ENCODE results near the gene IPCEF1. TPM values are rescaled to one million over a fixed set of nuclear protein-coding genes. Genes with fewer than 3 reads are reported as not detected.

Gene IPCEF1
- total RNA-seq, 4 donors from 2014 or later, result 0.37 to 8.7 (median 3.8) TPM

GRCh38 chr6:154227862-154228520 is 128.6 kb downstream of the IPCEF1 start:
- no peak overlapping the region for H3K27ac ChIP-seq
- H3K36me3 ChIP-seq, result no peaks in the 10 kb centered on the region
- H3K4me1 ChIP-seq, result no peaks in the 10 kb centered on the region
- intact Hi-C loops (cut with DNase I; ENCODE audit: low total_unique reads) (no loop called here), in situ Hi-C loops (cut with MboI; ENCODE audit: low pct_ligation_motif_present in 1 of 4, low pct_unique_long_range_greater_than_20kb in 1 of 4, low sequenced_read_pairs in 3 of 4) (no loop called here)
- 78 to 85% methylated on average over 6 to 7 of the region's 7 CpGs for whole genome bisulfite sequencing, 2 donors (ENCODE audit: low coverage in 1 of 2)
- H3K4me3 ChIP-seq, result no peak overlapping the region
- TF ChIP-seq POLR2A (IDR thresholded peaks at IDR 0.05), result no peak
- no peaks in the 10 kb centered on the region for H3K9me3 ChIP-seq
- H3K27me3 ChIP-seq, result no peaks in the 10 kb centered on the region
- DNase-seq, result no peak

- Histone ChIP-seq H3K27me3 (no peaks in the 10 kb centered on the region), H3K27ac (no peak overlapping the region), H3K36me3 (no peaks in the 10 kb centered on the region), H3K4me3 (no peak overlapping the region), H3K9me3 (no peaks in the 10 kb centered on the region), H3K4me1 (no peaks in the 10 kb centered on the region)
- 88 to 96% methylated on average over 3 of the region's 3 CpGs for WGBS, 2 donors (ENCODE audit: low coverage in 1 of 2)
- TF ChIP-seq EP300 (IDR thresholded peaks at IDR 0.05; ENCODE audit: low read depth) (no peak), POLR2A (IDR thresholded peaks at IDR 0.05) (no peak), POLR2AphosphoS5 (IDR thresholded peaks at IDR 0.05) (no peak), CTCF (IDR thresholded peaks at IDR 0.05) (no peak)
- in situ Hi-C loops (cut with MboI; ENCODE audit: low pct_ligation_motif_present in 1 of 4, low pct_unique_long_range_greater_than_20kb in 1 of 4, low sequenced_read_pairs in 3 of 4) (no loop called here), intact Hi-C loops (cut with DNase I; ENCODE audit: low total_unique reads) (no loop called here)
- no peak for DNase-seq
These were observed 130.1 kb downstream of the IPCEF1 start for GRCh38 chr6:154226461-154226860.

GRCh38 chr6:154223296-154223695 is 133.3 kb downstream of the IPCEF1 start:
- DNase-seq, result no peak
- no peak for TF ChIP-seq POLR2AphosphoS5 (IDR thresholded peaks at IDR 0.05)
- no peak for TF ChIP-seq CTCF (IDR thresholded peaks at IDR 0.05)
- no peak for TF ChIP-seq EP300 (IDR thresholded peaks at IDR 0.05; ENCODE audit: low read depth)
- TF ChIP-seq POLR2A (IDR thresholded peaks at IDR 0.05), result no peak
- no peaks in the 10 kb centered on the region for H3K4me1 ChIP-seq
- H3K27ac ChIP-seq, result no peak overlapping the region
- H3K36me3 ChIP-seq, result no peaks in the 10 kb centered on the region
- H3K9me3 ChIP-seq, result no peaks in the 10 kb centered on the region
- 92 to 100% methylated on average over 2 of the region's 2 CpGs for WGBS, 2 donors (ENCODE audit: low coverage in 1 of 2)
- intact Hi-C loops (cut with DNase I; ENCODE audit: low total_unique reads), result no loop called here
- H3K4me3 ChIP-seq, result no peak overlapping the region
- in situ Hi-C loops (cut with MboI; ENCODE audit: low pct_ligation_motif_present in 1 of 4, low pct_unique_long_range_greater_than_20kb in 1 of 4, low sequenced_read_pairs in 3 of 4), result no loop called here
- no peaks in the 10 kb centered on the region for H3K27me3 ChIP-seq

- intact Hi-C loops (cut with DNase I; ENCODE audit: low total_unique reads), result no loop called here
- in situ Hi-C loops (cut with MboI; ENCODE audit: low pct_ligation_motif_present in 1 of 4, low pct_unique_long_range_greater_than_20kb in 1 of 4, low sequenced_read_pairs in 3 of 4), result no loop called here
- no peaks in the 10 kb centered on the region for H3K27me3 ChIP-seq
- no peak overlapping the region for H3K27ac ChIP-seq
- H3K36me3 ChIP-seq, result no peaks in the 10 kb centered on the region
- WGBS, 2 donors (ENCODE audit: low coverage in 1 of 2), result 70 to 77% methylated on average over 4 to 6 of the region's 6 CpGs
- H3K4me3 ChIP-seq, result no peak overlapping the region
- H3K9me3 ChIP-seq, result no peaks in the 10 kb centered on the region
- DNase-seq, result no peak
- no peaks in the 10 kb centered on the region for H3K4me1 ChIP-seq
- TF ChIP-seq EP300 (IDR thresholded peaks at IDR 0.05; ENCODE audit: low read depth), result no peak
- no peak for TF ChIP-seq POLR2A (IDR thresholded peaks at IDR 0.05)
- no peak for TF ChIP-seq CTCF (IDR thresholded peaks at IDR 0.05)
- no peak for TF ChIP-seq POLR2AphosphoS5 (IDR thresholded peaks at IDR 0.05)
These were observed 133.9 kb downstream of the IPCEF1 start for GRCh38 chr6:154222716-154223115.

GRCh38 chr6:154219250-154219649 is 137.4 kb downstream of the IPCEF1 start:
- H3K27me3 ChIP-seq, result no peaks in the 10 kb centered on the region
- no peak overlapping the region for H3K4me3 ChIP-seq
- H3K27ac ChIP-seq, result no peak overlapping the region
- no peak for DNase-seq
- H3K4me1 ChIP-seq, result no peaks in the 10 kb centered on the region
- 93 to 100% methylated on average over 5 to 6 of the region's 6 CpGs for WGBS, 2 donors (ENCODE audit: low coverage in 1 of 2)
- TF ChIP-seq POLR2AphosphoS5 (IDR thresholded peaks at IDR 0.05), result no peak
- TF ChIP-seq EP300 (IDR thresholded peaks at IDR 0.05; ENCODE audit: low read depth), result no peak
- TF ChIP-seq POLR2A (IDR thresholded peaks at IDR 0.05), result no peak
- TF ChIP-seq CTCF (IDR thresholded peaks at IDR 0.05), result no peak
- H3K9me3 ChIP-seq, result no peaks in the 10 kb centered on the region
- H3K36me3 ChIP-seq, result no peaks in the 10 kb centered on the region
- in situ Hi-C loops (cut with MboI; ENCODE audit: low pct_ligation_motif_present in 1 of 4, low pct_unique_long_range_greater_than_20kb in 1 of 4, low sequenced_read_pairs in 3 of 4), result no loop called here
- intact Hi-C loops (cut with DNase I; ENCODE audit: low total_unique reads), result no loop called here

Data from transverse colon (tissue), 4 donors.